GM23338 (cell line): Measurements from ENCODE around the gene ZGRF1. TPM values are rescaled to one million over a fixed set of nuclear protein-coding genes. Genes with fewer than 3 reads are reported as not detected.

Experiments
- ATAC-seq: fragments of 200-7000 bp; cut with Tn5 transposase; 3 replicates; pipeline ENCODE4 v1.9.1; 2020
- DNase-seq: peaks from one replicate; pipeline ENCODE4 v3.0.0-alpha.2; 2015; ENCODE audit warnings: low spot score
- H2AFZ ChIP-seq: fragments of 200-600 bp; sonication (generic); 2 replicates; pipeline ENCODE4 v1.8.0; 2016; ENCODE audit warnings: antibody characterized with exemption, mild to moderate bottlenecking, moderate library complexity
- H3F3A ChIP-seq: fragments of 200-600 bp; sonication (generic); replicated peaks from 2 replicates; pipeline ENCODE4 v1.8.0; 2017; ENCODE audit warnings: antibody characterized with exemption, mixed run types, low read depth
- H3K27ac ChIP-seq: fragments of 200-600 bp; sonication (generic); 2 replicates; pipeline ENCODE4 v1.6.1; 2016; ENCODE audit warnings: low read depth
- H3K27me3 ChIP-seq: fragments of 200-600 bp; sonication (generic); 2 replicates; pipeline ENCODE4 v1.8.0; 2016; ENCODE audit warnings: mild to moderate bottlenecking, mixed run types, moderate library complexity; ENCODE audit not compliant: insufficient read depth
- H3K36me3 ChIP-seq: fragments of 200-600 bp; sonication (generic); 2 replicates; pipeline ENCODE4 v1.8.0; 2016; ENCODE audit warnings: mild to moderate bottlenecking; ENCODE audit not compliant: insufficient read depth
- H3K4me1 ChIP-seq: fragments of 200-600 bp; sonication (generic); 2 replicates; pipeline ENCODE4 v1.8.0; 2016; ENCODE audit warnings: mild to moderate bottlenecking, moderate library complexity; ENCODE audit not compliant: insufficient read depth
- H3K4me2 ChIP-seq: fragments of 200-600 bp; sonication (generic); 2 replicates; pipeline ENCODE4 v1.7.1; 2017; ENCODE audit warnings: mixed run types
- H3K4me3 ChIP-seq: fragments of 200-600 bp; sonication (generic); 2 replicates; pipeline ENCODE4 v1.6.1; 2016; ENCODE audit warnings: mixed run types
- H3K79me2 ChIP-seq: fragments of 200-600 bp; sonication (generic); replicated peaks from 2 replicates; pipeline ENCODE4 v1.8.0; 2017; ENCODE audit warnings: mild to moderate bottlenecking; ENCODE audit not compliant: insufficient read depth
- H3K9me2 ChIP-seq: fragments of 200-600 bp; sonication (generic); 2 replicates; pipeline ENCODE4 v1.8.0; 2017; ENCODE audit not compliant: insufficient read depth
- H4K20me1 ChIP-seq: fragments of 200-600 bp; sonication (generic); replicated peaks from 2 replicates; pipeline ENCODE4 v1.8.0; 2017; ENCODE audit warnings: mild to moderate bottlenecking; ENCODE audit not compliant: insufficient read depth
- H3K27ac Mint-ChIP-seq: 2 replicates; pipeline ENCODE4 v1.8.0; 2020; ENCODE audit warnings: inconsistent platforms, mild to moderate bottlenecking, moderate library complexity, mixed read lengths
- H3K27me3 Mint-ChIP-seq: 3 replicates; pipeline ENCODE4 v1.8.0; 2022; ENCODE audit warnings: low read depth, mild to moderate bottlenecking, moderate library complexity, mixed read lengths, inconsistent platforms; ENCODE audit not compliant: insufficient read depth, poor library complexity
- H3K36me3 Mint-ChIP-seq: 3 replicates; pipeline ENCODE4 v1.8.0; 2021; ENCODE audit warnings: low read depth, mild to moderate bottlenecking, inconsistent platforms, moderate library complexity, mixed read lengths
- H3K4me1 Mint-ChIP-seq: 3 replicates; pipeline ENCODE4 v1.8.0; 2020; ENCODE audit warnings: mild to moderate bottlenecking, inconsistent platforms, mixed read lengths
- H3K4me3 Mint-ChIP-seq: 3 replicates; pipeline ENCODE4 v1.8.0; 2021; ENCODE audit warnings: moderate library complexity, mild to moderate bottlenecking, inconsistent platforms, mixed read lengths
- H3K9me3 Mint-ChIP-seq: 3 replicates; pipeline ENCODE4 v1.8.0; 2020; ENCODE audit warnings: moderate library complexity, mild to moderate bottlenecking, inconsistent platforms, mixed read lengths
- CREB1 ChIP-seq: fragments of 250-450 bp; sonication (Bioruptor Pico); IDR thresholded peaks from 2 replicates; pipeline ENCODE4 v1.5.0; 2020; ENCODE audit warnings: low read depth, mild to moderate bottlenecking, moderate library complexity
- EZH2 ChIP-seq: fragments of 200-600 bp; sonication (generic); IDR thresholded peaks from one replicate; pipeline ENCODE4 v1.8.0; 2017; ENCODE audit warnings: antibody characterized with exemption, mild to moderate bottlenecking, low read depth; ENCODE audit not compliant: unreplicated experiment
- EZH2phosphoT487 ChIP-seq: fragments of 200-600 bp; sonication (generic); IDR thresholded peaks from one replicate; pipeline ENCODE4 v1.8.1; 2018; ENCODE audit warnings: antibody characterized with exemption; ENCODE audit not compliant: unreplicated experiment
- NANOG ChIP-seq: IDR thresholded peaks from 2 replicates; pipeline ENCODE4 v1.6.1; 2016; ENCODE audit warnings: antibody characterized with exemption, borderline replicate concordance
- POLR2AphosphoS5 ChIP-seq: IDR thresholded peaks from 2 replicates; pipeline ENCODE4 v1.6.1; 2016; ENCODE audit warnings: antibody characterized with exemption, low read depth
- STAT1 ChIP-seq: IDR thresholded peaks from one replicate; pipeline ENCODE4 v1.6.1; 2016; ENCODE audit warnings: antibody characterized with exemption; ENCODE audit not compliant: unreplicated experiment
- ZNF331 ChIP-seq: fragments of 250-450 bp; sonication (Bioruptor Pico); IDR thresholded peaks from 2 replicates; pipeline ENCODE4 v1.5.0; 2020; ENCODE audit warnings: low read depth, mild to moderate bottlenecking, moderate library complexity
- polyA plus RNA-seq: library from polyadenylated mRNA; unstranded; fragments of >200 nt; fragmentation: Nextera tagmentation; extraction: Ambion mirVana; gene quantifications from 2 replicates; pipeline ENCODE4 v1.2.1, GENCODE V29; 2016
- total RNA-seq: library from RNA; depleted of rRNA; stranded (reverse); fragments of >200 nt; shearing (Covaris generic); gene quantifications from 2 replicates; pipeline ENCODE4 v1.2.3, GENCODE V29; 2014
- TF ChIP-seq, protein P1 (sequence below): fragments of 250-450 bp; sonication (Bioruptor Pico); IDR thresholded peaks from 2 replicates; pipeline ENCODE4 v1.5.0; 2020; ENCODE audit warnings: mild to moderate bottlenecking, moderate library complexity
- TF ChIP-seq, protein P2 (sequence below): IDR thresholded peaks from one replicate; pipeline ENCODE4 v1.6.1; 2018; ENCODE audit warnings: antibody characterized with exemption; ENCODE audit not compliant: unreplicated experiment
- TF ChIP-seq, protein P3 (sequence below): IDR thresholded peaks from 2 replicates; pipeline ENCODE4 v1.6.1; 2016; ENCODE audit warnings: antibody characterized with exemption

ZGRF1 gene
- total and polyA plus RNA-seq, 2 experiments from 2014 or later: 41.7 to 62.6 TPM

DNA sequence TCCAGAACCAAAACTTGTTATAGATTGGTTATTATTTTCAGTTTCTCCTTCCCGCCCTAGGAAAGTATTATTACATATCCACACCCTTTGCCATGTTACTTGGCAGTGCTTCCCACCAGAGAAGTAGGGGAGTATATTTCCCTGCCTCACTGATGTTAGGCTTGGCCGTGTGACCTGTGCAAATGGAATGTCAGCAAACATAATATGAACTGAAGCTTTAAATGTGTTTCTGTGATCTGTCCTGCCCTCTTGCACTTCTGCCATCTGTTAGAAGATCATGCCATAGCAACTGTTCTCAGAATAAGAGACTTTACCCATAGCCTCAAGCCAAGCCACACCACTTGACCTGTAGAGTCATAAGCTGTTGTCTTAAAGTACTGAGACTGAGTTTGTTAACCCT lies 84.0 kb downstream of the ZGRF1 start (continued):
- TF ChIP-seq NANOG (no peak), STAT1 (no peak), EZH2phosphoT487 (no peak)
- TF ChIP-seq, protein P1, sequence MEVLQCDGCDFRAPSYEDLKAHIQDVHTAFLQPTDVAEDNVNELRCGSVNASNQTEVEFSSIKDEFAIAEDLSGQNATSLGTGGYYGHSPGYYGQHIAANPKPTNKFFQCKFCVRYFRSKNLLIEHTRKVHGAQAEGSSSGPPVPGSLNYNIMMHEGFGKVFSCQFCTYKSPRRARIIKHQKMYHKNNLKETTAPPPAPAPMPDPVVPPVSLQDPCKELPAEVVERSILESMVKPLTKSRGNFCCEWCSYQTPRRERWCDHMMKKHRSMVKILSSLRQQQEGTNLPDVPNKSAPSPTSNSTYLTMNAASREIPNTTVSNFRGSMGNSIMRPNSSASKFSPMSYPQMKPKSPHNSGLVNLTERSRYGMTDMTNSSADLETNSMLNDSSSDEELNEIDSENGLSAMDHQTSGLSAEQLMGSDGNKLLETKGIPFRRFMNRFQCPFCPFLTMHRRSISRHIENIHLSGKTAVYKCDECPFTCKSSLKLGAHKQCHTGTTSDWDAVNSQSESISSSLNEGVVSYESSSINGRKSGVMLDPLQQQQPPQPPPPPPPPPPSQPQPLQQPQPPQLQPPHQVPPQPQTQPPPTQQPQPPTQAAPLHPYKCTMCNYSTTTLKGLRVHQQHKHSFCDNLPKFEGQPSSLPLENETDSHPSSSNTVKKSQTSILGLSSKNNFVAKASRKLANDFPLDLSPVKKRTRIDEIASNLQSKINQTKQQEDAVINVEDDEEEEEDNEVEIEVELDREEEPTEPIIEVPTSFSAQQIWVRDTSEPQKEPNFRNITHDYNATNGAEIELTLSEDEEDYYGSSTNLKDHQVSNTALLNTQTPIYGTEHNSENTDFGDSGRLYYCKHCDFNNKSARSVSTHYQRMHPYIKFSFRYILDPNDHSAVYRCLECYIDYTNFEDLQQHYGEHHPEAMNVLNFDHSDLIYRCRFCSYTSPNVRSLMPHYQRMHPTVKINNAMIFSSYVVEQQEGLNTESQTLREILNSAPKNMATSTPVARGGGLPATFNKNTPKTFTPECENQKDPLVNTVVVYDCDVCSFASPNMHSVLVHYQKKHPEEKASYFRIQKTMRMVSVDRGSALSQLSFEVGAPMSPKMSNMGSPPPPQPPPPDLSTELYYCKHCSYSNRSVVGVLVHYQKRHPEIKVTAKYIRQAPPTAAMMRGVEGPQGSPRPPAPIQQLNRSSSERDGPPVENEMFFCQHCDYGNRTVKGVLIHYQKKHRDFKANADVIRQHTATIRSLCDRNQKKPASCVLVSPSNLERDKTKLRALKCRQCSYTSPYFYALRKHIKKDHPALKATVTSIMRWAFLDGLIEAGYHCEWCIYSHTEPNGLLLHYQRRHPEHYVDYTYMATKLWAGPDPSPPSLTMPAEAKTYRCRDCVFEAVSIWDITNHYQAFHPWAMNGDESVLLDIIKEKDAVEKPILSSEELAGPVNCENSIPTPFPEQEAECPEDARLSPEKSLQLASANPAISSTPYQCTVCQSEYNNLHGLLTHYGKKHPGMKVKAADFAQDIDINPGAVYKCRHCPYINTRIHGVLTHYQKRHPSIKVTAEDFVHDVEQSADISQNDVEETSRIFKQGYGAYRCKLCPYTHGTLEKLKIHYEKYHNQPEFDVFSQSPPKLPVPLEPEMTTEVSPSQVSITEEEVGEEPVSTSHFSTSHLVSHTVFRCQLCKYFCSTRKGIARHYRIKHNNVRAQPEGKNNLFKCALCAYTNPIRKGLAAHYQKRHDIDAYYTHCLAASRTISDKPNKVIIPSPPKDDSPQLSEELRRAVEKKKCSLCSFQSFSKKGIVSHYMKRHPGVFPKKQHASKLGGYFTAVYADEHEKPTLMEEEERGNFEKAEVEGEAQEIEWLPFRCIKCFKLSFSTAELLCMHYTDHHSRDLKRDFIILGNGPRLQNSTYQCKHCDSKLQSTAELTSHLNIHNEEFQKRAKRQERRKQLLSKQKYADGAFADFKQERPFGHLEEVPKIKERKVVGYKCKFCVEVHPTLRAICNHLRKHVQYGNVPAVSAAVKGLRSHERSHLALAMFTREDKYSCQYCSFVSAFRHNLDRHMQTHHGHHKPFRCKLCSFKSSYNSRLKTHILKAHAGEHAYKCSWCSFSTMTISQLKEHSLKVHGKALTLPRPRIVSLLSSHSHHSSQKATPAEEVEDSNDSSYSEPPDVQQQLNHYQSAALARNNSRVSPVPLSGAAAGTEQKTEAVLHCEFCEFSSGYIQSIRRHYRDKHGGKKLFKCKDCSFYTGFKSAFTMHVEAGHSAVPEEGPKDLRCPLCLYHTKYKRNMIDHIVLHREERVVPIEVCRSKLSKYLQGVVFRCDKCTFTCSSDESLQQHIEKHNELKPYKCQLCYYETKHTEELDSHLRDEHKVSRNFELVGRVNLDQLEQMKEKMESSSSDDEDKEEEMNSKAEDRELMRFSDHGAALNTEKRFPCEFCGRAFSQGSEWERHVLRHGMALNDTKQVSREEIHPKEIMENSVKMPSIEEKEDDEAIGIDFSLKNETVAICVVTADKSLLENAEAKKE (CRISPR knock-in tag): no peak

DNA sequence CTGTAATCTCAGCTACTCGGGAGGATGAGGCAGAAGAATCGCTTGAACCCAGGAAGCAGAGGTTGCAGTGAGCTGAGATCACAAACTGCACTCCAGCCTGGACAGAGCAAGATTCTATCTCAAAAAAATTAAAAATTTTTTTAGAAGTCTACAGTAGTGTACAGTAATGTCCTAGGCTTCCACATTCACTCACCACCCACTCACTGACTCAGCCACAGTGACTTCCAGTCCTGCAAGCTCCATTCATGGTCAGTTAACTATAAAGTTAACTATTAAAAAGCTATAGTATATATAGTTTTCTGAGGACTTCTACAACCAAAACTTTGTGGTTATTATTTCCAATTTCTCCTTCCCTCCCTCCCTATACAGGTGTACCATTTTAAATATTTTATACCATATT lies 86.0 kb downstream of the ZGRF1 start:
- no peak overlapping the region for H3K4me2 ChIP-seq
- Mint-ChIP-seq H3K27ac (no peak overlapping the region), H3K4me1 (no peaks in the 10 kb centered on the region), H3K36me3 (0 out of 3 replicates have a peak, but pooled peaks cover 7% of the 10 kb centered on the region), H3K9me3 (no peaks in the 10 kb centered on the region), H3K27me3 (no peaks in the 10 kb centered on the region), H3K4me3 (no peak overlapping the region)
- no peaks in the 10 kb centered on the region for H3K9me2 ChIP-seq
- no peak overlapping the region for H2AFZ ChIP-seq
- no peak overlapping the region for H3K4me3 ChIP-seq
- H3K27ac ChIP-seq: no peak overlapping the region
- H4K20me1 ChIP-seq: no peaks in the 10 kb centered on the region
- no peaks in the 10 kb centered on the region for H3K27me3 ChIP-seq
- no peaks in the 10 kb centered on the region for H3F3A ChIP-seq
- H3K36me3 ChIP-seq: peaks cover 4% of the 10 kb centered on the region; the same call in 1 of the 2 replicates
- ATAC-seq (no peak), DNase-seq (no peak)
- no peaks in the 10 kb centered on the region for H3K79me2 ChIP-seq
- H3K4me1 ChIP-seq: no peaks in the 10 kb centered on the region
- TF ChIP-seq, protein P2, sequence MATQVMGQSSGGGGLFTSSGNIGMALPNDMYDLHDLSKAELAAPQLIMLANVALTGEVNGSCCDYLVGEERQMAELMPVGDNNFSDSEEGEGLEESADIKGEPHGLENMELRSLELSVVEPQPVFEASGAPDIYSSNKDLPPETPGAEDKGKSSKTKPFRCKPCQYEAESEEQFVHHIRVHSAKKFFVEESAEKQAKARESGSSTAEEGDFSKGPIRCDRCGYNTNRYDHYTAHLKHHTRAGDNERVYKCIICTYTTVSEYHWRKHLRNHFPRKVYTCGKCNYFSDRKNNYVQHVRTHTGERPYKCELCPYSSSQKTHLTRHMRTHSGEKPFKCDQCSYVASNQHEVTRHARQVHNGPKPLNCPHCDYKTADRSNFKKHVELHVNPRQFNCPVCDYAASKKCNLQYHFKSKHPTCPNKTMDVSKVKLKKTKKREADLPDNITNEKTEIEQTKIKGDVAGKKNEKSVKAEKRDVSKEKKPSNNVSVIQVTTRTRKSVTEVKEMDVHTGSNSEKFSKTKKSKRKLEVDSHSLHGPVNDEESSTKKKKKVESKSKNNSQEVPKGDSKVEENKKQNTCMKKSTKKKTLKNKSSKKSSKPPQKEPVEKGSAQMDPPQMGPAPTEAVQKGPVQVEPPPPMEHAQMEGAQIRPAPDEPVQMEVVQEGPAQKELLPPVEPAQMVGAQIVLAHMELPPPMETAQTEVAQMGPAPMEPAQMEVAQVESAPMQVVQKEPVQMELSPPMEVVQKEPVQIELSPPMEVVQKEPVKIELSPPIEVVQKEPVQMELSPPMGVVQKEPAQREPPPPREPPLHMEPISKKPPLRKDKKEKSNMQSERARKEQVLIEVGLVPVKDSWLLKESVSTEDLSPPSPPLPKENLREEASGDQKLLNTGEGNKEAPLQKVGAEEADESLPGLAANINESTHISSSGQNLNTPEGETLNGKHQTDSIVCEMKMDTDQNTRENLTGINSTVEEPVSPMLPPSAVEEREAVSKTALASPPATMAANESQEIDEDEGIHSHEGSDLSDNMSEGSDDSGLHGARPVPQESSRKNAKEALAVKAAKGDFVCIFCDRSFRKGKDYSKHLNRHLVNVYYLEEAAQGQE: no peak
- TF ChIP-seq STAT1 (no peak), POLR2AphosphoS5 (no peak), ZNF331 (CRISPR knock-in tag) (no peak), EZH2 (no peak), CREB1 (CRISPR knock-in tag) (no peak), NANOG (no peak)
- TF ChIP-seq, protein P3, sequence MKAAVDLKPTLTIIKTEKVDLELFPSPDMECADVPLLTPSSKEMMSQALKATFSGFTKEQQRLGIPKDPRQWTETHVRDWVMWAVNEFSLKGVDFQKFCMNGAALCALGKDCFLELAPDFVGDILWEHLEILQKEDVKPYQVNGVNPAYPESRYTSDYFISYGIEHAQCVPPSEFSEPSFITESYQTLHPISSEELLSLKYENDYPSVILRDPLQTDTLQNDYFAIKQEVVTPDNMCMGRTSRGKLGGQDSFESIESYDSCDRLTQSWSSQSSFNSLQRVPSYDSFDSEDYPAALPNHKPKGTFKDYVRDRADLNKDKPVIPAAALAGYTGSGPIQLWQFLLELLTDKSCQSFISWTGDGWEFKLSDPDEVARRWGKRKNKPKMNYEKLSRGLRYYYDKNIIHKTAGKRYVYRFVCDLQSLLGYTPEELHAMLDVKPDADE: no peak
